ENCODE results near the gene HOXA7.

HOXA7 gene

GRCh38 chr7:27146491-27147198, 9.8 kb downstream of the HOXA7 start:
- Histone ChIP-seq H3K4me3 (ENCODE audit: low read depth, low read length) (no peak overlapping the region), H3K27me3 (replicated peaks) (peaks cover 95% of the 10 kb centered on the region), H3K27ac (no peak overlapping the region), H3K36me3 (replicated peaks) (no peaks in the 10 kb centered on the region)
- no peak for TF ChIP-seq CTCF (IDR thresholded peaks at IDR 0.05; ENCODE audit: low read depth, low read length, missing control alignments)
- no peak for DNase-seq
- in situ Hi-C loops (cut with HindIII; ENCODE audit: low pct_ligation_motif_present, low sequenced_read_pairs), result no loop called here

GRCh38 chr7:27145914-27146412, 10.5 kb downstream of the HOXA7 start:
- Histone ChIP-seq H3K27me3 (replicated peaks) (peaks cover 95% of the 10 kb centered on the region), H3K27ac (no peak overlapping the region), H3K36me3 (replicated peaks) (no peaks in the 10 kb centered on the region), H3K4me3 (ENCODE audit: low read depth, low read length) (no peak overlapping the region)
- TF ChIP-seq CTCF (IDR thresholded peaks at IDR 0.05; ENCODE audit: low read depth, low read length, missing control alignments), result no peak
- in situ Hi-C loops (cut with HindIII; ENCODE audit: low pct_ligation_motif_present, low sequenced_read_pairs), result no loop called here
- DNase-seq, result no peak

- Histone ChIP-seq H3K27ac (no peak overlapping the region), H3K36me3 (replicated peaks) (no peaks in the 10 kb centered on the region), H3K27me3 (replicated peaks) (peaks cover 94% of the 10 kb centered on the region), H3K4me3 (ENCODE audit: low read depth, low read length) (no peak overlapping the region)
- in situ Hi-C loops (cut with HindIII; ENCODE audit: low pct_ligation_motif_present, low sequenced_read_pairs), result no loop called here
- no peak for DNase-seq
- TF ChIP-seq CTCF (IDR thresholded peaks at IDR 0.05; ENCODE audit: low read depth, low read length, missing control alignments), result no peak
Observed at GRCh38 chr7:27145165-27145913, 11.1 kb downstream of the HOXA7 start.

GRCh38 chr7:27144781-27145164, 11.7 kb downstream of the HOXA7 start:
- in situ Hi-C loops (cut with HindIII; ENCODE audit: low pct_ligation_motif_present, low sequenced_read_pairs), result no loop called here
- no peak overlapping the region for H3K27ac ChIP-seq
- DNase-seq, result no peak
- H3K36me3 ChIP-seq (replicated peaks), result no peaks in the 10 kb centered on the region
- peaks cover 96% of the 10 kb centered on the region for H3K27me3 ChIP-seq (replicated peaks)
- no peak overlapping the region for H3K4me3 ChIP-seq (ENCODE audit: low read depth, low read length)
- no peak for TF ChIP-seq CTCF (IDR thresholded peaks at IDR 0.05; ENCODE audit: low read depth, low read length, missing control alignments)

GRCh38 chr7:27143950-27144780, 12.3 kb downstream of the HOXA7 start:
- in situ Hi-C loops (cut with HindIII; ENCODE audit: low pct_ligation_motif_present, low sequenced_read_pairs), result no loop called here
- no peak overlapping the region for H3K4me3 ChIP-seq (ENCODE audit: low read depth, low read length)
- DNase-seq, result no peak
- H3K36me3 ChIP-seq (replicated peaks), result no peaks in the 10 kb centered on the region
- no peak for TF ChIP-seq CTCF (IDR thresholded peaks at IDR 0.05; ENCODE audit: low read depth, low read length, missing control alignments)
- H3K27ac ChIP-seq, result no peak overlapping the region
- H3K27me3 ChIP-seq (replicated peaks), result peaks cover 96% of the 10 kb centered on the region

All from brain microvascular endothelial cell (primary cell).